ENCODE data around the gene RAB11FIP2.

Gene RAB11FIP2

DNA sequence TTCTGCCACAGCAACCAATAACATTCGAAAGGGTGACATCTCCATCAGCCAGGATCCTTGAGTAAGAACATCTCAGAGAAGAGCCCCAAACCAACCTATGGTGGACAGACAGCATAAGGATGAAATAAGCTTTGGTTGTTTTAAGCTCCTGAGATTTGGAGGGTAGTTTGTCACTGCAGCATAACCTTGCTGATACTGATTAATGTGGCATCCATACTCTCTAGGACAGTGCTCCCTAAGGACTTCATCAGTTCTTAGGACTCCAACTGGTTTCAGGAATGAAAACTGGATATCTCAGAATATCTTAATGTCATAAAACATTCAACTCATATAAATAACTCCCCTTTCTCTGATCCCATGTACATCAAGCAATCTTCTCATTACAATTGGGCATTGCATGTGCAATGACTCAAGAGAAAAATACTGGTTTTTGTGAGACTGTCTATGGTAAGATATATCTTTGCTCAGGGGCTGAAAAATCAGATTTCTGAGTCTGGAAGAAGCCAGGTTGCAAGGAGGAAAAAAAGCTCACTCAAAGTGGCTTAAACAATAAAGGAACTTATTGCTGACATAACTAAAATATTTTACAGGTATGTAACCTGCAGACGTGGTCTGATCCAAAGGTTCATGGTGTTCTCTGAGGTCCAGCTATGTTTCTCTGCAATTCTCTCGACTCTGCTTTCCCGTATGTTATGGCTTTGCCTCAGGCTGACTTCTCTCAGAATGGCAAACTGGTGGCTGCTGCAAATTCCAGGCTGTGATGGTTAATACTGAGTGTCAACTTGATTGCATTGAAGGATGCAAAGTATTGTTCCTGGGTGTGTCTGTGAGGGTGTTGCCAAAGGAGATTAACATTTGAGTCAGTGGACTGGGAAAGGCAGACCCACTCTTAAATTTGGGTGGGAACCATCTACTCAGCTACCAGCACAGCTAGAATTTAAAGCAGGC is 65.7 kb downstream of the RAB11FIP2 start:
- TF ChIP-seq, protein P1, sequence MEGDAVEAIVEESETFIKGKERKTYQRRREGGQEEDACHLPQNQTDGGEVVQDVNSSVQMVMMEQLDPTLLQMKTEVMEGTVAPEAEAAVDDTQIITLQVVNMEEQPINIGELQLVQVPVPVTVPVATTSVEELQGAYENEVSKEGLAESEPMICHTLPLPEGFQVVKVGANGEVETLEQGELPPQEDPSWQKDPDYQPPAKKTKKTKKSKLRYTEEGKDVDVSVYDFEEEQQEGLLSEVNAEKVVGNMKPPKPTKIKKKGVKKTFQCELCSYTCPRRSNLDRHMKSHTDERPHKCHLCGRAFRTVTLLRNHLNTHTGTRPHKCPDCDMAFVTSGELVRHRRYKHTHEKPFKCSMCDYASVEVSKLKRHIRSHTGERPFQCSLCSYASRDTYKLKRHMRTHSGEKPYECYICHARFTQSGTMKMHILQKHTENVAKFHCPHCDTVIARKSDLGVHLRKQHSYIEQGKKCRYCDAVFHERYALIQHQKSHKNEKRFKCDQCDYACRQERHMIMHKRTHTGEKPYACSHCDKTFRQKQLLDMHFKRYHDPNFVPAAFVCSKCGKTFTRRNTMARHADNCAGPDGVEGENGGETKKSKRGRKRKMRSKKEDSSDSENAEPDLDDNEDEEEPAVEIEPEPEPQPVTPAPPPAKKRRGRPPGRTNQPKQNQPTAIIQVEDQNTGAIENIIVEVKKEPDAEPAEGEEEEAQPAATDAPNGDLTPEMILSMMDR (IDR thresholded peaks at IDR 0.05): no peak
- no peak overlapping the region for H3K4me2 ChIP-seq (ENCODE audit: low read length)
- no peak overlapping the region for H2AFZ ChIP-seq
- no peaks in the 10 kb centered on the region for H3K9me3 ChIP-seq (ENCODE audit: control insufficient read depth, low read length)
- no peak overlapping the region for H3K27ac ChIP-seq
- no peaks in the 10 kb centered on the region for H3K27me3 ChIP-seq (ENCODE audit: control insufficient read depth, insufficient read depth, low read length)
- no peaks in the 10 kb centered on the region for H3K79me2 ChIP-seq
- H3K9ac ChIP-seq: no peak overlapping the region
- H3K4me1 ChIP-seq: no peaks in the 10 kb centered on the region
- no peaks in the 10 kb centered on the region for H3K36me3 ChIP-seq (ENCODE audit: control insufficient read depth, insufficient read depth, low read length)
- H3K4me3 ChIP-seq (ENCODE audit: low read depth, low read length): no peak overlapping the region

DNA sequence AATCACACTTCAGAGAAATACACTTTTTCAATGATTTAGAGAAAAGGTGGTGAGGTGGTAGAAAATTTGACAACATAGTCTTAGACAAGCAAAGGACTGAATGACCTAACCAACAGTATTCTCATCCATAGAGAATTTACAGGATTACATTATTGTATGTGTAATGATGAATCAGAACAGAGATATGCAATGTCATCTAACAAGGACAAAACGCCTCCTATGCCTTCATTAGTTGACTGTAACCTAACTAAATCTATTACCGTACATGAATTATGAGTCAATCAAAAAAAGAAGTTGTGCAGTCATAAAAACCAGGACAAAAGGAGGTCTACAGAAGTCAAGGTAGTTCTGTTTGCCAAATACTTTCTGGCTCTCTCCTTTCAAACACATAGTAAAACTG is 66.5 kb downstream of the RAB11FIP2 start:
- Histone ChIP-seq H3K79me2 (no peaks in the 10 kb centered on the region), H3K9ac (no peak overlapping the region), H3K9me3 (ENCODE audit: control insufficient read depth, low read length) (no peaks in the 10 kb centered on the region), H3K27ac (no peak overlapping the region), H3K4me1 (no peaks in the 10 kb centered on the region), H3K36me3 (ENCODE audit: control insufficient read depth, insufficient read depth, low read length) (no peaks in the 10 kb centered on the region), H2AFZ (no peak overlapping the region), H3K4me3 (ENCODE audit: low read depth, low read length) (no peak overlapping the region), H3K27me3 (ENCODE audit: control insufficient read depth, insufficient read depth, low read length) (no peaks in the 10 kb centered on the region), H3K4me2 (ENCODE audit: low read length) (no peak overlapping the region)
- TF ChIP-seq, protein P1 (IDR thresholded peaks at IDR 0.05): no peak

DNA sequence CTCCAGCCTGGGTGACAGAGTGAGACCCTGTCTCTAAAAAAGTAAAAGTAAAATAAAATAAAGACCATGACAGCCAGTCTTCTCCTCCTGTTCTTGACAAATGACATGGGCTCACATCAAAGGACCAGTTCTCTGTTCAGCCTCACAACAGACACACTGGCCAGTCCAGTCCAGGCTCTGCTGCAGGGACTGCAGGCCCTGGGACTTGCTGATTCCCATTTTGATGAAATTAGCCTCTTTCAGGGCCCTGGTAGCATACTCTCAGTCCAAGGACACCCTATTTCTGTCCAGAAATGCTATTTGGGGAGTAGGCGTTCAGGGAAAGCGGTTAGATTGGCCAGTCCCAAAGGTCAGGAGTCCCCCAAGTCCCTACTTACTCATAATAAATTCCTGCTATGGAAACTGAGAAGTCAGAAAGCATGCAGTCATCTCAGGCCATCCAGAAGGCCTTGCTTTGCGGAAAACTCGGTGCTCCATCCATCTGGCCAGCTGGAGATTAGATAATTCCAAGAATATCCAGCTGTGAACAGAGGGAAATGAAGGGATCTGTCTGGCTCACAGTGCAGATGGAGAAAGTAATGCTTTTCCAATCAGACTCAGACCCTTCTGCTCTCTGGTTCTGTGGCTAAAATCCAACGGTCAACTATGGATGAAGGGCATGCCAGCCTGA is 74.4 kb downstream of the RAB11FIP2 start:
- Histone ChIP-seq H3K4me2 (ENCODE audit: low read length) (no peak overlapping the region), H3K9me3 (ENCODE audit: control insufficient read depth, low read length) (no peaks in the 10 kb centered on the region), H2AFZ (no peak overlapping the region), H3K79me2 (no peaks in the 10 kb centered on the region), H3K4me3 (ENCODE audit: low read depth, low read length) (no peak overlapping the region), H3K4me1 (no peaks in the 10 kb centered on the region), H3K27ac (no peak overlapping the region), H3K36me3 (ENCODE audit: control insufficient read depth, insufficient read depth, low read length) (no peaks in the 10 kb centered on the region), H3K9ac (no peak overlapping the region), H3K27me3 (ENCODE audit: control insufficient read depth, insufficient read depth, low read length) (no peaks in the 10 kb centered on the region)
- TF ChIP-seq, protein P1 (IDR thresholded peaks at IDR 0.05): no peak

DNA sequence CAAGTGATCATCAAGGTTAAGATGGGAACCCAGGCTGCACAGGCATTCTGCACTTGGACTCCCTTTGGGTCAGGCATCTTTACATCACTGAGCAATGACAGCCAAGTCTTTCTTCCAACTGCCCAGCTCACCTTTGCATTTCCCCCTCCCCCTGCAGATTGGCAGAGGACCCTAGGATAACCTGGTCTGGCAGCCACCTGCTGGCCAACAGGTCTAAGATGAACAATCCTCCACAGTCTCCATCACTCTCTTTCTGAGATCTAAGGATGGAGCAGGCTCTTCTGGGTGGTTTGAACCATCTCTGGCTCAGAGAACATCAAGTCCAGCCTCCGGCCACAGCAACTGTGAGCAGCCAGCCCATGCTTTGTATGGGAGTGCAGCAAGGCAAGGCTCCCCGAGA is 75.8 kb downstream of the RAB11FIP2 start:
- TF ChIP-seq, protein P1 (IDR thresholded peaks at IDR 0.05): no peak
- no peaks in the 10 kb centered on the region for H3K9me3 ChIP-seq (ENCODE audit: control insufficient read depth, low read length)
- H3K4me3 ChIP-seq (ENCODE audit: low read depth, low read length): no peak overlapping the region
- no peaks in the 10 kb centered on the region for H3K4me1 ChIP-seq
- H3K27ac ChIP-seq: no peak overlapping the region
- H2AFZ ChIP-seq: no peak overlapping the region
- no peaks in the 10 kb centered on the region for H3K79me2 ChIP-seq
- H3K36me3 ChIP-seq (ENCODE audit: control insufficient read depth, insufficient read depth, low read length): no peaks in the 10 kb centered on the region
- no peak overlapping the region for H3K4me2 ChIP-seq (ENCODE audit: low read length)
- no peak overlapping the region for H3K9ac ChIP-seq
- H3K27me3 ChIP-seq (ENCODE audit: control insufficient read depth, insufficient read depth, low read length): no peaks in the 10 kb centered on the region

Data from parathyroid adenoma (tissue), 2 donors.